ENCODE data around the gene ACRV1.
"Not testable (repeated sequence)": the region's sequence is repeated elsewhere in the genome, so short reads cannot be mapped to it uniquely, and the experiment has no call there.

The ACRV1 gene

DNA sequence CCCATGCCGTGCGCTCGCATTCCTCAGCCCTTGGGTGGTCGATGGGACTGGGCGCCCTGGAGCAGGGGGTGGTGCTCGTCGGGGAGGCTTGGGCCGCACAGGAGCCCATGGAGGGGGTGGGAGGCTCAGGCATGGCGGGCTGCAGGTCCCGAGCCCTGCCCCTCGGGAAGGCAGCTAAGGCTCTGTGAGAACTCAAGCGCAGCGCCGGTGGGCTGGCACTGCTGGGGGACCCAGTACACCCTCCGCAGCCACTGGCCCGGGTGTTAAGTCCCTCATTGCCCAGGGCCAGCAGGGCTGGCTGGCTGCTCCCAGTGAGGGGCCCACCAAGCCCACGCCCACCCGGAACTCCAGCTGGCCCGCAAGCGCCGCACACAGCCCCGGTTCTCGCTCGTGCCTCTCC is 24.0 kb upstream of the ACRV1 start:
- H3K4me2 ChIP-seq (ENCODE audit: low read length, poor library complexity, severe bottlenecking); H4K8ac ChIP-seq (ENCODE audit: low read length); H3K36me3 ChIP-seq (ENCODE audit: control insufficient read depth in 1 of 2, insufficient read depth in 2 of 2, low read depth in 1 of 2, low read length in 2 of 2); H2AFZ ChIP-seq (ENCODE audit: low read depth, low read length); H2BK12ac ChIP-seq (ENCODE audit: low read length in 2 of 2); DNase-seq; H3K27ac ChIP-seq (ENCODE audit: low read length, poor library complexity, severe bottlenecking); H3K4me3 ChIP-seq (ENCODE audit: insufficient read depth in 1 of 2, low read depth in 1 of 2, low read length in 2 of 2); H3K9me3 ChIP-seq (ENCODE audit: control insufficient read depth, low read length); H2BK5ac ChIP-seq (ENCODE audit: low read depth, low read length, poor library complexity, severe bottlenecking); H3K23ac ChIP-seq (ENCODE audit: low read length in 2 of 2); H3K79me1 ChIP-seq (replicated peaks; ENCODE audit: low read length, poor library complexity, severe bottlenecking); H3K4me1 ChIP-seq (ENCODE audit: control insufficient read depth, insufficient read depth, low read depth, low read length); H3K18ac ChIP-seq (ENCODE audit: low read depth in 1 of 2, low read length in 2 of 2); H3K9ac ChIP-seq (ENCODE audit: low read length); H4K91ac ChIP-seq (ENCODE audit: low read length); H3K27me3 ChIP-seq (ENCODE audit: control insufficient read depth in 1 of 2, insufficient read depth in 1 of 2, low read length in 2 of 2); H2AK5ac ChIP-seq (ENCODE audit: low read length, severe bottlenecking); H3K14ac ChIP-seq (ENCODE audit: low read length in 2 of 2); H2BK120ac ChIP-seq (ENCODE audit: low read depth, low read length); H3K4ac ChIP-seq (ENCODE audit: low read depth in 1 of 2, low read length in 2 of 2); H2BK15ac ChIP-seq (ENCODE audit: low read depth, poor library complexity, severe bottlenecking): not testable (repeated sequence)
- 87% methylated on average over 10 of the region's 24 CpGs for WGBS

DNA sequence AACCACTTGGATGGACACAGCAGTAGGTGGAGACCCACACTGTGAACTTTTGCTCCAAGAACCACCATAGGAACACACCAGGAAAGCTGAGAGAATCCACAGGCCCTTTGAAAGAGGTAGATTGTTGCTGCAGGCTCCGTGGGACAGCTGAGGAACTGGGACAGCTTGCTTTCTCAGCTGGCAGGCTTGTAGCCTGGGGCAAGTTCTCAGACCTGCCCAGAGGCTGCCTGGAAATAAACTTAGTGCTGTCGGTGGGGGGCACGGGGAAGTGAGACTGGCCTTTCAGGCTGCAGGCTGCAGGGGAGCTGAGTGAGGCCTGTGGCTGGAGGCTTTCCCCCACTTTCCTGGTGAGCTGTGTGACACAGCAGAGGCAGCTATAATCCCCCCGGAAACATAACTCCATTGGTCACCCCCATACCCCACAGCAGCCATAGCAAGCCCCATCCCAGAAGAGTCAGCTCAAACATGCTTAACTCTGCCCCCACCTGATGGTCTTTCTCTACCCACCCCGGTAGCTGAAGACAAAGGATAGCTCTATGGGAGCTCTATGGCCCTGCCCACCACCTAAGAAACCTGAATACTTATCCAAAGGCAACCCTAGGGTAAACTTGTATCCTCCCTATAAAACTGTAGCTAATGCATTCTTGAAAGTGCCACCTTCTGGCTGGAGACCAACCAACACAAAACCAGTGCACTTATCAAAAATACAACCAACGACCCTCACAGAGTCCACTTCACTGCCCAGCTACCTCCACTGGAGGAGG is 21.4 kb upstream of the ACRV1 start:
- H3K79me1 ChIP-seq (replicated peaks; ENCODE audit: low read length, poor library complexity, severe bottlenecking): no peaks in the 10 kb centered on the region
- H2BK5ac ChIP-seq (ENCODE audit: low read depth, low read length, poor library complexity, severe bottlenecking): no peak overlapping the region
- no peak overlapping the region for H4K91ac ChIP-seq (ENCODE audit: low read length)
- H3K27me3 ChIP-seq (ENCODE audit: control insufficient read depth in 1 of 2, insufficient read depth in 1 of 2, low read length in 2 of 2): peaks cover 0 to 3% of the 10 kb centered on the region in 2 experiments
- no peak overlapping the region for H2AK5ac ChIP-seq (ENCODE audit: low read length, severe bottlenecking)
- no peak overlapping the region for H3K4me2 ChIP-seq (ENCODE audit: low read length, poor library complexity, severe bottlenecking)
- H3K4ac ChIP-seq (ENCODE audit: low read depth in 1 of 2, low read length in 2 of 2): no peak overlapping the region
- no peak overlapping the region for H3K27ac ChIP-seq (ENCODE audit: low read length, poor library complexity, severe bottlenecking)
- H3K36me3 ChIP-seq (ENCODE audit: control insufficient read depth in 1 of 2, insufficient read depth in 2 of 2, low read depth in 1 of 2, low read length in 2 of 2): no peaks in the 10 kb centered on the region
- no peak overlapping the region for H2BK12ac ChIP-seq (ENCODE audit: low read length in 2 of 2)
- peaks cover 4% of the 10 kb centered on the region for H3K4me1 ChIP-seq (ENCODE audit: control insufficient read depth, insufficient read depth, low read depth, low read length)
- H3K4me3 ChIP-seq (ENCODE audit: insufficient read depth in 1 of 2, low read depth in 1 of 2, low read length in 2 of 2): no peak overlapping the region
- no peak overlapping the region for H4K8ac ChIP-seq (ENCODE audit: low read length)
- no peak overlapping the region for H3K9ac ChIP-seq (ENCODE audit: low read length)
- no peak overlapping the region for H2BK120ac ChIP-seq (ENCODE audit: low read depth, low read length)
- H3K18ac ChIP-seq (ENCODE audit: low read depth in 1 of 2, low read length in 2 of 2): no peak overlapping the region
- H3K14ac ChIP-seq (ENCODE audit: low read length in 2 of 2): no peak overlapping the region
- WGBS: 46% methylated on average over 6 of the region's 6 CpGs
- DNase-seq: no peak
- peaks cover 2% of the 10 kb centered on the region for H3K9me3 ChIP-seq (ENCODE audit: control insufficient read depth, low read length)
- H2BK15ac ChIP-seq (ENCODE audit: low read depth, poor library complexity, severe bottlenecking): no peak overlapping the region
- H2AFZ ChIP-seq (ENCODE audit: low read depth, low read length): no peak overlapping the region
- no peak overlapping the region for H3K23ac ChIP-seq (ENCODE audit: low read length in 2 of 2)

DNA sequence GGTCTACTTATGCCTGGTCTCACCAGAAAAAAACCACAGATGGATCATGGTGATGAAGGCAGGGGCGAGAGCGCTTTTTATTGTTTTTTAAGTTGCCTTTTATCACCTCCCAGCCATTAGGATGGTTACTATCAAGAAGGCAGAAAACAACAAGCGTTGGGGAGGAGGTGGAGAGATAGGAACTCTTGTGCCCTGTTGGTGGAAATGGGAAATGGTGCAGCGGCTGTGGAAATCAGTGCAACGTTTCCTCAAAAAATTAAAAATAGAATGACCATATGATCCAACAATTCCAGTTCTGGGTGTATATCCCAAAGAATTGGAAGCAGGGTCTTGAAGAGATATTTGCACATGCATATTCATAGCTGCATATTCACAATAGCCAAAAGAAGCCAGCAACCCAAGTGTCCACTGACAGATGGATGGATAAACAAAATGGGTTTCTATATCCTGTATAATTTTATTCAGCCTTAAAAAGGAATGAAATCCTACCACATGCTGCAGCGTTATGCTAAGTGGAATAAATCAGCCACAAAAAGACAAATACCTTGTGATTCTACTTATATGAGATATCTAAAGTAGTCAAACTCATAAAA is 20.5 kb upstream of the ACRV1 start:
- Histone ChIP-seq H2BK15ac (ENCODE audit: low read depth, poor library complexity, severe bottlenecking) (no peak overlapping the region), H3K18ac (ENCODE audit: low read depth in 1 of 2, low read length in 2 of 2) (no peak overlapping the region), H2BK5ac (ENCODE audit: low read depth, low read length, poor library complexity, severe bottlenecking) (no peak overlapping the region), H3K4me2 (ENCODE audit: low read length, poor library complexity, severe bottlenecking) (no peak overlapping the region), H2BK120ac (ENCODE audit: low read depth, low read length) (no peak overlapping the region), H4K91ac (ENCODE audit: low read length) (no peak overlapping the region), H3K27me3 (ENCODE audit: control insufficient read depth in 1 of 2, insufficient read depth in 1 of 2, low read length in 2 of 2) (peaks cover 0 to 3% of the 10 kb centered on the region in 2 experiments), H3K4me3 (ENCODE audit: insufficient read depth in 1 of 2, low read depth in 1 of 2, low read length in 2 of 2) (no peak overlapping the region), H3K14ac (ENCODE audit: low read length in 2 of 2) (no peak overlapping the region), H3K4ac (ENCODE audit: low read depth in 1 of 2, low read length in 2 of 2) (no peak overlapping the region), H2BK12ac (ENCODE audit: low read length in 2 of 2) (no peak overlapping the region), H3K27ac (ENCODE audit: low read length, poor library complexity, severe bottlenecking) (no peak overlapping the region), H3K9ac (ENCODE audit: low read length) (no peak overlapping the region), H3K9me3 (ENCODE audit: control insufficient read depth, low read length) (peaks cover 2% of the 10 kb centered on the region), H3K23ac (ENCODE audit: low read length in 2 of 2) (no peak overlapping the region), H2AFZ (ENCODE audit: low read depth, low read length) (no peak overlapping the region), H4K8ac (ENCODE audit: low read length) (no peak overlapping the region), H2AK5ac (ENCODE audit: low read length, severe bottlenecking) (no peak overlapping the region), H3K36me3 (ENCODE audit: control insufficient read depth in 1 of 2, insufficient read depth in 2 of 2, low read depth in 1 of 2, low read length in 2 of 2) (no peaks in the 10 kb centered on the region), H3K4me1 (ENCODE audit: control insufficient read depth, insufficient read depth, low read depth, low read length) (peaks cover 4% of the 10 kb centered on the region), H3K79me1 (replicated peaks; ENCODE audit: low read length, poor library complexity, severe bottlenecking) (no peaks in the 10 kb centered on the region)
- WGBS: 84% methylated on average over 3 of the region's 6 CpGs
- DNase-seq: no peak

DNA sequence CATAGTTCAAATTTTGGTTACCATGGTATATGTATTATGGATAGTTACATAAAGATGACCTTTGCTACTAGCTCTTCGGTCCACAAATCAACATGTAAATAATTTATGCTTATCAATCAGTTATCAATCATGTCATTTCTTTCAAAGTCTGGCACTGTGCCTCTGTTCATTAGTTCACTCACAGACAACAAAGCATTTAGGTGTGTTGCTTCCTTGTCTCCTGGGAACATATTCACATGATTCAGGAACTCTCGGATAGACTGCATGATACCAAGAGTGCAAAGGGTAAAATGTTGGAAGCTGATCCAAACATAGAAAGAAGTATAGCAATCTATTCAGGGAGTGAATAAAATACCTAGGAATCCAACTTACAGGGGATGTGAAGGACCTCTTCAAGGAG is 14.3 kb upstream of the ACRV1 start:
- Histone ChIP-seq H4K91ac (ENCODE audit: low read length) (no peak overlapping the region), H3K14ac (ENCODE audit: low read length in 2 of 2) (no peak overlapping the region), H3K23ac (ENCODE audit: low read length in 2 of 2) (no peak overlapping the region), H2BK5ac (ENCODE audit: low read depth, low read length, poor library complexity, severe bottlenecking) (no peak overlapping the region), H2BK12ac (ENCODE audit: low read length in 2 of 2) (no peak overlapping the region), H3K9me3 (ENCODE audit: control insufficient read depth, low read length) (peaks cover 2% of the 10 kb centered on the region), H2AFZ (ENCODE audit: low read depth, low read length) (no peak overlapping the region), H3K27ac (ENCODE audit: low read length, poor library complexity, severe bottlenecking) (no peak overlapping the region), H2BK15ac (ENCODE audit: low read depth, poor library complexity, severe bottlenecking) (no peak overlapping the region), H3K9ac (ENCODE audit: low read length) (no peak overlapping the region), H3K4me3 (ENCODE audit: insufficient read depth in 1 of 2, low read depth in 1 of 2, low read length in 2 of 2) (no peak overlapping the region), H3K79me1 (replicated peaks; ENCODE audit: low read length, poor library complexity, severe bottlenecking) (no peaks in the 10 kb centered on the region), H3K18ac (ENCODE audit: low read depth in 1 of 2, low read length in 2 of 2) (no peak overlapping the region), H4K8ac (ENCODE audit: low read length) (no peak overlapping the region), H2AK5ac (ENCODE audit: low read length, severe bottlenecking) (no peak overlapping the region), H2BK120ac (ENCODE audit: low read depth, low read length) (no peak overlapping the region), H3K4ac (ENCODE audit: low read depth in 1 of 2, low read length in 2 of 2) (no peak overlapping the region), H3K4me1 (ENCODE audit: control insufficient read depth, insufficient read depth, low read depth, low read length) (no peaks in the 10 kb centered on the region), H3K36me3 (ENCODE audit: control insufficient read depth in 1 of 2, insufficient read depth in 2 of 2, low read depth in 1 of 2, low read length in 2 of 2) (no peaks in the 10 kb centered on the region), H3K4me2 (ENCODE audit: low read length, poor library complexity, severe bottlenecking) (no peak overlapping the region), H3K27me3 (ENCODE audit: control insufficient read depth in 1 of 2, insufficient read depth in 1 of 2, low read length in 2 of 2) (peaks cover 0 to 2% of the 10 kb centered on the region in 2 experiments)
- 69% methylated on average over 1 of the region's 2 CpGs for WGBS
- no peak for DNase-seq
